Endothelial cell of umbilical vein (primary cell): ENCODE measurements around the gene ALDOC. TPM values are rescaled to one million over a fixed set of nuclear protein-coding genes. Genes with fewer than 3 reads are reported as not detected.

ENCODE experiments used
- BruUV-seq: library from RNA; stranded (reverse); fragments of 400-500 nt; replicated peaks from 2 replicates; lab custom pipeline; 2021; lab: Mats Ljungman, UMichigan
- CTCF ChIA-PET: fragments of 300-600, 350-600 bp; sonication (Branson Sonifier 250); formaldehyde crosslinking; loops from one replicate; lab custom pipeline; 2021; ENCODE audit warnings: antibody characterized with exemption, inconsistent platforms; lab: Charles Lee
- POLR2A ChIA-PET: fragments of 300-600, 350-600 bp; sonication (Branson Sonifier 250); formaldehyde crosslinking; loops from one replicate; lab custom pipeline; 2021; ENCODE audit warnings: antibody characterized with exemption, inconsistent platforms; lab: Charles Lee
- DNase-seq: peaks from one replicate; pipeline ENCODE4 v3.0.0-alpha.2; 2011; ENCODE audit warnings: low read depth, low spot score
- FAIRE-seq: peaks from 2 replicates; lab custom pipeline; 2011; peaks lifted over from hg19 to GRCh38; lab: Jason Lieb, UNC
- H2AFZ ChIP-seq: 2 replicates; pipeline ENCODE4 v1.6.0; 2012; ENCODE audit warnings: low read depth, low read length, control low read depth, inconsistent platforms
- H3K27ac ChIP-seq: 2 replicates; pipeline ENCODE4 v1.5.1; 2011; ENCODE audit warnings: low read depth, mild to moderate bottlenecking, control low read depth, low read length, moderate library complexity; ENCODE audit not compliant: insufficient read depth
- H3K27me3 ChIP-seq, 2 experiments: 2 replicates each; pipeline versions ENCODE4 v1.6.0 to v1.6.1; 2011; ENCODE audit warnings: low read length in 2 of 2, mixed read lengths in 1 of 2; ENCODE audit not compliant: control insufficient read depth in 2 of 2, insufficient read depth in 2 of 2
- H3K36me3 ChIP-seq, 2 experiments: 2 replicates in 1 of 2; 3 replicates in 1 of 2; pipeline ENCODE4 v1.5.1; 2011; ENCODE audit warnings: low read length in 2 of 2, mild to moderate bottlenecking in 1 of 2, moderate library complexity in 1 of 2; ENCODE audit not compliant: control insufficient read depth in 2 of 2, insufficient read depth in 2 of 2; ENCODE audit errors: extremely low read depth in 1 of 2
- H3K4me1 ChIP-seq: 3 replicates; pipeline ENCODE4 v1.5.1; 2011; ENCODE audit warnings: mild to moderate bottlenecking, low read length; ENCODE audit not compliant: control insufficient read depth, insufficient read depth; ENCODE audit errors: extremely low read depth
- H3K4me2 ChIP-seq: 2 replicates; pipeline ENCODE4 v1.6.1; 2011; ENCODE audit warnings: low read length, control low read depth, mixed read lengths; ENCODE audit not compliant: insufficient read depth
- H3K4me3 ChIP-seq, 3 experiments: fragments of 200-600 bp in 1 of 3; sonication (generic), shearing (Covaris generic) in 1 of 3; replicated peaks in 1 of 3; 2 replicates each; pipeline ENCODE4 v1.5.1; 2011 to 2016; ENCODE audit warnings: control low read depth in 3 of 3, low read length in 3 of 3, mild to moderate bottlenecking in 2 of 3, inconsistent platforms in 1 of 3, low read depth in 1 of 3, moderate library complexity in 1 of 3; ENCODE audit not compliant: insufficient read depth in 1 of 3
- H3K79me2 ChIP-seq: 2 replicates; pipeline ENCODE4 v1.6.0; 2012; ENCODE audit warnings: low read length, inconsistent platforms; ENCODE audit not compliant: control insufficient read depth, insufficient read depth
- H3K9ac ChIP-seq: replicated peaks from 2 replicates; pipeline ENCODE3; 2011; ENCODE audit warnings: low read length, control low read depth; ENCODE audit not compliant: insufficient read depth; ENCODE audit errors: extremely low read depth
- H3K9me1 ChIP-seq: replicated peaks from 3 replicates; pipeline ENCODE4 v1.6.0; 2011; ENCODE audit warnings: mild to moderate bottlenecking, low read length; ENCODE audit not compliant: control insufficient read depth, insufficient read depth; ENCODE audit errors: extremely low read depth
- H3K9me3 ChIP-seq: replicated peaks from 2 replicates; pipeline ENCODE4 v1.5.1; 2012; ENCODE audit warnings: low read length, inconsistent platforms; ENCODE audit not compliant: control insufficient read depth, insufficient read depth
- H4K20me1 ChIP-seq: replicated peaks from 2 replicates; pipeline ENCODE3; 2011; ENCODE audit warnings: mild to moderate bottlenecking, low read length; ENCODE audit not compliant: control insufficient read depth, insufficient read depth; ENCODE audit errors: extremely low read depth
- CTCF ChIP-seq, 2 donors: IDR thresholded peaks; 1 replicate in 1 of 2; 2 replicates in 1 of 2; pipeline ENCODE4 v1.5.1; 2011; ENCODE audit warnings: low read length in 2 of 2, mild to moderate bottlenecking in 2 of 2, moderate library complexity in 2 of 2, control low read depth in 1 of 2, inconsistent platforms in 1 of 2, low read depth in 1 of 2; ENCODE audit not compliant: insufficient read depth in 1 of 2; ENCODE audit errors: extremely low read depth in 1 of 2
- EZH2 ChIP-seq: IDR thresholded peaks from 2 replicates; pipeline ENCODE4 v1.6.1; 2012; ENCODE audit warnings: borderline replicate concordance, low read depth, mild to moderate bottlenecking, moderate library complexity, low read length, inconsistent platforms; ENCODE audit not compliant: severe bottlenecking
- FOS ChIP-seq: IDR thresholded peaks from 2 replicates; pipeline ENCODE4 v1.6.1; 2011; ENCODE audit warnings: mild to moderate bottlenecking, low read length, moderate library complexity, borderline replicate concordance; ENCODE audit not compliant: insufficient read depth
- GATA2 ChIP-seq: IDR thresholded peaks from 2 replicates; pipeline ENCODE4 v1.7.0; 2011; ENCODE audit warnings: low read depth, mild to moderate bottlenecking, moderate library complexity, mixed read lengths, low read length; ENCODE audit not compliant: insufficient read length, insufficient read depth
- JUN ChIP-seq: IDR thresholded peaks from 2 replicates; pipeline ENCODE4 v1.6.1; 2011; ENCODE audit warnings: borderline replicate concordance, low read depth; ENCODE audit not compliant: insufficient read length, insufficient read depth
- MAX ChIP-seq: IDR thresholded peaks from 2 replicates; pipeline ENCODE4 v1.6.1; 2011; ENCODE audit not compliant: insufficient read depth, insufficient read length
- MYC ChIP-seq: IDR thresholded peaks from one replicate; pipeline ENCODE4 v1.6.1; 2011; ENCODE audit warnings: mild to moderate bottlenecking, low read depth, low read length
- POLR2A ChIP-seq: IDR thresholded peaks from 2 replicates; pipeline ENCODE4 v1.6.1; 2012; ENCODE audit warnings: low read depth, mild to moderate bottlenecking, control low read depth, low read length
- POLR2AphosphoS5 ChIP-seq: IDR thresholded peaks from 2 replicates; pipeline ENCODE4 v1.6.1; 2012; ENCODE audit warnings: low read depth, mild to moderate bottlenecking, control low read depth, low read length, moderate library complexity; ENCODE audit not compliant: insufficient read depth
- dilution Hi-C: fragments of 300-500 bp; cut with MboI; formaldehyde crosslinking; loops from one replicate; pipeline ENCODE4 v1.15.0; 2019; ENCODE audit warnings: low sequenced_read_pairs; ENCODE audit not compliant: extremely low pct_ligation_motif_present
- intact Hi-C: fragments of 100-400 bp; cut with micrococcal nuclease; formaldehyde crosslinking; loops from one replicate; pipeline ENCODE4 v1.10.0; 2022
- polyA plus RNA-seq, 4 experiments: library from polyadenylated mRNA; depleted of rRNA in 3 of 4; stranded (reverse) in 3 of 4; unstranded in 1 of 4; fragments of >200 nt; gene quantifications; 2 replicates each; pipeline versions ENCODE4 v1.2.1 to v1.2.3, GENCODE V29; 2011 to 2012; ENCODE audit warnings: missing spikeins in 1 of 4
- total RNA-seq: library from RNA; stranded (reverse); gene quantifications from 2 replicates; pipeline ENCODE4 v1.2.3, GENCODE V29; 2021

ALDOC gene
- total and polyA plus RNA-seq, 2 donors (not counting 3 experiments of a cell fraction or from before 2014, with no cell fraction given): 7.2 to 18.9 TPM

- Histone ChIP-seq H3K4me3 (no peak overlapping the region), H3K79me2 (peaks cover 14% of the 10 kb centered on the region), H3K9me1 (no peaks in the 10 kb centered on the region), H3K9me3 (no peaks in the 10 kb centered on the region), H3K27ac (no peak overlapping the region), H3K4me2 (no peak overlapping the region), H3K27me3 (no peaks in the 10 kb centered on the region), H3K9ac (no peak overlapping the region), H4K20me1 (no peaks in the 10 kb centered on the region), H2AFZ (no peak overlapping the region), H3K36me3 (peaks cover under 1 to 5% of the 10 kb centered on the region in 2 experiments), H3K4me1 (peaks cover 12% of the 10 kb centered on the region)
- BruUV-seq: no TSS peak
- intact Hi-C loops (no loop called here), dilution Hi-C loops (no loop called here)
- ChIA-PET POLR2A (no interaction called here), CTCF (no interaction called here)
- DNase-seq (no peak), FAIRE-seq (no peak)
- TF ChIP-seq MAX: no peak
- no peak for TF ChIP-seq CTCF (IDR thresholded peaks at IDR 0.05; ENCODE audit: extremely low read depth in 1 of 2, insufficient read depth in 1 of 2, low read depth in 1 of 2, low read length in 2 of 2)
- no peak for TF ChIP-seq EZH2
Observed at GRCh38 chr17:28573966-28574480, 2.7 kb downstream of the ALDOC start.

- Histone ChIP-seq H3K9me1 (no peaks in the 10 kb centered on the region), H3K4me1 (peaks cover 12% of the 10 kb centered on the region), H3K4me2 (no peak overlapping the region), H3K27me3 (no peaks in the 10 kb centered on the region), H2AFZ (no peak overlapping the region), H3K27ac (no peak overlapping the region), H3K36me3 (peaks cover 0 to 2% of the 10 kb centered on the region in 2 experiments), H3K9me3 (no peaks in the 10 kb centered on the region), H3K79me2 (peaks cover 14% of the 10 kb centered on the region), H4K20me1 (no peaks in the 10 kb centered on the region), H3K4me3 (no peak overlapping the region), H3K9ac (no peak overlapping the region)
- no TSS peak for BruUV-seq
- dilution Hi-C loops: no loop called here
- DNase-seq (no peak), FAIRE-seq (no peak)
- intact Hi-C loops: no loop called here
- ChIA-PET CTCF (no interaction called here), POLR2A (no interaction called here)
- TF ChIP-seq MAX (no peak), CTCF (IDR thresholded peaks at IDR 0.05; ENCODE audit: extremely low read depth in 1 of 2, insufficient read depth in 1 of 2, low read depth in 1 of 2, low read length in 2 of 2) (no peak), POLR2AphosphoS5 (no peak), FOS (no peak), POLR2A (no peak), EZH2 (no peak), JUN (no peak), GATA2 (no peak), MYC (no peak)
Observed at GRCh38 chr17:28573521-28573920, 3.2 kb downstream of the ALDOC start.
